ENCODE results near the gene ANXA2. TPM values are rescaled to one million over a fixed set of nuclear protein-coding genes. Genes with fewer than 3 reads are reported as not detected.

ANXA2 gene
- total and polyA plus RNA-seq, 2 donors (not counting 1 experiment from before 2014, with no cell fraction given): 116 to 133 TPM

DNA sequence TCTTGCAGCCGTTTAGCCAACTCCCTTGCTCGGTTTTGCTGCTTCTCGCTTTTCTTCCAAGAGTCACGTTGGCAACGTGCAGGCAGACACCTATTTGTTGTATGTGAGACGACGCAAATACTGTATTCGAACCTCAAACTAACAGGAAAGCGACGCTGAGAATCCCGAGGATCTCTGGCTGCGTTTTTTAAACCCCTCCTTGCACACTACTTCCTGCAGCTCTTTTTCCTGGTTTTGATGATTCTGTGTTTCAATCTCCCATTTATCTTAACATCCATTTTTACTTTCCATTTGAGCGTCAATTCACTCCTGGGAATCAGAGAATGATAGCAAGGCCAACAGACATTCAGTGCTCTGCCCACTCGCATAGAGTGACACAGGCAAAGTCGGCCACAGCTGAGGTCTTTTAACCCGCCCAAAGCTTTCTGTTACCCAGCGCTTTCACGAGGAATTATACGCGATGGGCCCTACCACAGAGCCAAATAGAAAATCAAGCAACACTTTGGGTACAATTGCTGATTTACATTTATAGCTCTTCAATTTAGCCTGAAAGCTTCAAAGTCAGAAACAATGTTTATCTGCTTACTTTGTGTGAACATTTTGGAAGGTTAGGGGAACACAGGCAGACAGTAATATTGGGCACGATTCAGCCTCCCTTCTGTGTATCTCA lies 1.6 kb upstream of the ANXA2 start:
- Histone ChIP-seq H3K27ac (ENCODE audit: low read length in 2 of 2) (no peak overlapping the region), H3K36me3 (replicated peaks in 1 of 2; ENCODE audit: control extremely low read depth in 1 of 2, control insufficient read depth in 1 of 2, extremely low read depth in 1 of 2, insufficient read depth in 2 of 2, low read length in 1 of 2) (peaks cover 0 to 7% of the 10 kb centered on the region in 2 experiments), H3K79me2 (ENCODE audit: control insufficient read depth, insufficient read depth, low read length) (peaks cover 12% of the 10 kb centered on the region), H3K9ac (ENCODE audit: low read length) (no peak overlapping the region), H2AFZ (ENCODE audit: insufficient read depth, low read depth, low read length, poor library complexity, severe bottlenecking) (peak overlapping the region; percentile 88), H3K4me1 (ENCODE audit: control insufficient read depth in 2 of 2, insufficient read depth in 2 of 2, low read length in 2 of 2) (peaks cover 12 to 21% of the 10 kb centered on the region in 2 donors), H3K4me3 (ENCODE audit: control extremely low read depth in 1 of 5, extremely low read depth in 1 of 5, insufficient read depth in 1 of 5, low read depth in 2 of 5, low read length in 4 of 5) (peak overlapping the region in 2 of 5 experiments; percentile 80 to 82), H4K20me1 (ENCODE audit: control insufficient read depth, insufficient read depth, low read length, poor library complexity, severe bottlenecking) (peaks cover 5% of the 10 kb centered on the region), H3K9me3 (ENCODE audit: control extremely low read depth in 1 of 3, control insufficient read depth in 2 of 3, insufficient read depth in 1 of 3, low read length in 2 of 3) (no peaks in the 10 kb centered on the region), H3K4me2 (replicated peaks; ENCODE audit: low read depth, low read length, poor library complexity, severe bottlenecking) (peak overlapping the region; percentile 85), H3K27me3 (replicated peaks in 1 of 4; ENCODE audit: control extremely low read depth in 1 of 4, control insufficient read depth in 3 of 4, insufficient read depth in 4 of 4, low read length in 3 of 4) (no peaks in the 10 kb centered on the region)
- no peak for DNase-seq
- ATAC-seq (ENCODE audit: low read depth): no peak
- peak overlapping the region; percentile 87 for H3K27ac Mint-ChIP-seq
- H3K27me3 Mint-ChIP-seq: no peaks in the 10 kb centered on the region
- 80% methylated on average over 14 of the region's 21 CpGs for WGBS (ENCODE audit: insufficient coverage)
- ChIA-PET CTCF (interaction anchor here (1.3 to 1.4 kb wide), 2 partner anchors 11 to 23 kb away, joined by 3 to 6 read pairs; no protein-coding TSS in a partner anchor), POLR2A (interaction anchor here (1.0 kb wide), 1 partner anchor 10 kb away, joined by 4 read pairs; no protein-coding TSS in a partner anchor)
- intact Hi-C loops (cut with micrococcal nuclease): loop anchor here (2.0 to 10.0 kb wide), 3 partner anchors 711 to 1625 kb away; partner anchors contain the start of genes BNIP2, MINDY2 and RNF111
- H3K4me3 Mint-ChIP-seq: peak overlapping the region; percentile 85
- H3K4me1 Mint-ChIP-seq: peaks cover 30% of the 10 kb centered on the region
- no peaks in the 10 kb centered on the region for H3K9me3 Mint-ChIP-seq (ENCODE audit: insufficient read depth)
- no peak for TF ChIP-seq EZH2 (IDR thresholded peaks at IDR 0.05; ENCODE audit: borderline replicate concordance, insufficient read depth, low read depth, low read length, poor library complexity, severe bottlenecking)
- TF ChIP-seq, protein P1, sequence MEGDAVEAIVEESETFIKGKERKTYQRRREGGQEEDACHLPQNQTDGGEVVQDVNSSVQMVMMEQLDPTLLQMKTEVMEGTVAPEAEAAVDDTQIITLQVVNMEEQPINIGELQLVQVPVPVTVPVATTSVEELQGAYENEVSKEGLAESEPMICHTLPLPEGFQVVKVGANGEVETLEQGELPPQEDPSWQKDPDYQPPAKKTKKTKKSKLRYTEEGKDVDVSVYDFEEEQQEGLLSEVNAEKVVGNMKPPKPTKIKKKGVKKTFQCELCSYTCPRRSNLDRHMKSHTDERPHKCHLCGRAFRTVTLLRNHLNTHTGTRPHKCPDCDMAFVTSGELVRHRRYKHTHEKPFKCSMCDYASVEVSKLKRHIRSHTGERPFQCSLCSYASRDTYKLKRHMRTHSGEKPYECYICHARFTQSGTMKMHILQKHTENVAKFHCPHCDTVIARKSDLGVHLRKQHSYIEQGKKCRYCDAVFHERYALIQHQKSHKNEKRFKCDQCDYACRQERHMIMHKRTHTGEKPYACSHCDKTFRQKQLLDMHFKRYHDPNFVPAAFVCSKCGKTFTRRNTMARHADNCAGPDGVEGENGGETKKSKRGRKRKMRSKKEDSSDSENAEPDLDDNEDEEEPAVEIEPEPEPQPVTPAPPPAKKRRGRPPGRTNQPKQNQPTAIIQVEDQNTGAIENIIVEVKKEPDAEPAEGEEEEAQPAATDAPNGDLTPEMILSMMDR (IDR thresholded peaks at IDR 0.05): no peak
